HCT116 (cell line): ENCODE results near the gene ARRDC3. TPM values are rescaled to one million over a fixed set of nuclear protein-coding genes. Genes with fewer than 3 reads are reported as not detected.

ENCODE experiments used
- ATAC-seq: fragments of 200-7000 bp; cut with Tn5 transposase; 2 replicates; pipeline ENCODE4 v1.9.1; 2020; ENCODE audit warnings: mild to moderate bottlenecking, moderate library complexity
- BruUV-seq: library from RNA; stranded (reverse); fragments of 400-500 nt; replicated peaks from 2 replicates; lab custom pipeline; 2021; lab: Mats Ljungman, UMichigan
- CTCF ChIA-PET: fragments of 300-600 bp; sonication (Branson Sonifier 250); formaldehyde crosslinking; loops from one replicate; lab custom pipeline; 2021; ENCODE audit warnings: antibody characterized with exemption; lab: Charles Lee
- POLR2A ChIA-PET: fragments of 300-600, 350-600 bp; sonication (Branson Sonifier 250); formaldehyde crosslinking; loops from one replicate; lab custom pipeline; 2021; ENCODE audit warnings: antibody characterized with exemption; lab: Charles Lee
- RAD21 ChIA-PET, 2 experiments: fragments of 300-600 bp; sonication (Branson Sonifier 250); formaldehyde crosslinking; loops; one replicate each; lab custom pipeline; 2023; ENCODE audit warnings: low total read pairs in 2 of 2; ENCODE audit not compliant: uncharacterized antibody in 2 of 2, unreplicated experiment in 2 of 2, low non-redundant PET in 1 of 2; lab: Charles Lee
- DNase-seq: peaks from one replicate; pipeline ENCODE4 v3.0.0-alpha.2; 2010; ENCODE audit warnings: low read depth, low spot score
- H2AFZ ChIP-seq: fragments of 200-600 bp; shearing (Covaris generic), sonication (generic); 2 replicates; pipeline ENCODE4 v1.6.1; 2017; ENCODE audit warnings: low read depth, mixed run types, mixed read lengths, antibody characterized with exemption, low read length; ENCODE audit not compliant: poor library complexity, severe bottlenecking
- H3K27ac ChIP-seq: 2 replicates; pipeline ENCODE4 v1.5.1; 2012; ENCODE audit warnings: low read depth, low read length
- H3K27me3 ChIP-seq: fragments of 200-600 bp; sonication (generic); 2 replicates; pipeline ENCODE4 v1.6.1; 2016; ENCODE audit warnings: mixed run types, low read length, mixed read lengths; ENCODE audit not compliant: insufficient read depth
- H3K36me3 ChIP-seq, 2 experiments: fragments of 200-500 bp in 1 of 2; fragments of 200-600 bp in 1 of 2; sonication (Bioruptor generic) in 1 of 2; sonication (generic) in 1 of 2; 2 replicates each; pipeline versions ENCODE4 v1.5.1 to v1.6.1; 2014 to 2016; ENCODE audit warnings: low read length in 2 of 2, inconsistent platforms in 1 of 2, mixed read lengths in 1 of 2, mixed run types in 1 of 2; ENCODE audit not compliant: insufficient read depth in 2 of 2, control insufficient read depth in 1 of 2
- H3K4me1 ChIP-seq, 2 experiments: fragments of 200-600 bp in 1 of 2; sonication (generic) in 1 of 2; 2 replicates each; pipeline versions ENCODE4 v1.5.1 to v1.6.1; 2012 to 2017; ENCODE audit warnings: low read length in 2 of 2, inconsistent platforms in 1 of 2, mild to moderate bottlenecking in 1 of 2, mixed read lengths in 1 of 2, mixed run types in 1 of 2, moderate library complexity in 1 of 2; ENCODE audit not compliant: insufficient read depth in 2 of 2, control insufficient read depth in 1 of 2
- H3K4me2 ChIP-seq: fragments of 200-600 bp; sonication (generic); 2 replicates; pipeline ENCODE4 v1.6.1; 2017; ENCODE audit warnings: mixed run types, low read length, mixed read lengths
- H3K4me3 ChIP-seq, 2 experiments: fragments of 200-600 bp in 1 of 2; sonication (generic) in 1 of 2; replicated peaks in 1 of 2; 2 replicates each; pipeline ENCODE4 v1.5.1; 2011 to 2016; ENCODE audit warnings: low read length in 2 of 2, control low read depth in 1 of 2, low read depth in 1 of 2, mild to moderate bottlenecking in 1 of 2, mixed read lengths in 1 of 2, mixed run types in 1 of 2
- H3K79me2 ChIP-seq: fragments of 200-600 bp; sonication (generic); 2 replicates; pipeline ENCODE4 v1.6.1; 2017; ENCODE audit warnings: mild to moderate bottlenecking, mixed run types, low read length, moderate library complexity, mixed read lengths; ENCODE audit not compliant: insufficient read depth
- H3K9ac ChIP-seq: fragments of 200-600 bp; sonication (generic); 2 replicates; pipeline ENCODE4 v1.6.1; 2016; ENCODE audit warnings: low read length, mixed read lengths
- H3K9me2 ChIP-seq: fragments of 200-600 bp; sonication (generic), shearing (Covaris generic); 2 replicates; pipeline ENCODE4 v1.6.1; 2017; ENCODE audit warnings: mixed run types, mild to moderate bottlenecking, moderate library complexity; ENCODE audit not compliant: insufficient read depth
- H3K9me3 ChIP-seq, 2 experiments: fragments of 200-500 bp in 1 of 2; fragments of 200-600 bp in 1 of 2; sonication (Bioruptor generic) in 1 of 2; sonication (generic) in 1 of 2; 2 replicates each; pipeline ENCODE4 v1.6.1; 2014 to 2017; ENCODE audit warnings: low read length in 2 of 2, mixed read lengths in 2 of 2, inconsistent platforms in 1 of 2, low read depth in 1 of 2, mild to moderate bottlenecking in 1 of 2, mixed run types in 1 of 2, moderate library complexity in 1 of 2; ENCODE audit not compliant: control insufficient read depth in 1 of 2, insufficient read depth in 1 of 2
- H4K20me1 ChIP-seq: fragments of 200-600 bp; sonication (generic), shearing (Covaris generic); 2 replicates; pipeline ENCODE4 v1.6.1; 2017; ENCODE audit warnings: mixed run types, mild to moderate bottlenecking, moderate library complexity; ENCODE audit not compliant: insufficient read depth
- CBX3 ChIP-seq: IDR thresholded peaks from 2 replicates; pipeline ENCODE4 v1.6.1; 2012; ENCODE audit warnings: low read depth
- EGR1 ChIP-seq: IDR thresholded peaks from 2 replicates; pipeline ENCODE4 v1.6.1; 2012; ENCODE audit warnings: low read depth
- ELF1 ChIP-seq: IDR thresholded peaks from 2 replicates; pipeline ENCODE4 v1.6.1; 2012; ENCODE audit warnings: low read depth, borderline replicate concordance
- EZH2 ChIP-seq: fragments of 200-600 bp; sonication (generic); IDR thresholded peaks from 2 replicates; pipeline ENCODE4 v1.6.1; 2017; ENCODE audit warnings: antibody characterized with exemption, mixed run types
- EZH2phosphoT487 ChIP-seq: fragments of 200-600 bp; IDR thresholded peaks from 2 replicates; pipeline ENCODE4 v1.6.1; 2018; ENCODE audit warnings: antibody characterized with exemption, borderline replicate concordance
- FOSL1 ChIP-seq: IDR thresholded peaks from 2 replicates; pipeline ENCODE4 v1.6.1; 2012; ENCODE audit warnings: low read depth
- POLR2A ChIP-seq: IDR thresholded peaks from 2 replicates; pipeline ENCODE4 v1.7.0; 2011; ENCODE audit warnings: borderline replicate concordance; ENCODE audit not compliant: insufficient read depth, insufficient read length; ENCODE audit errors: extremely low read depth
- POLR2AphosphoS5 ChIP-seq: IDR thresholded peaks from 2 replicates; pipeline ENCODE4 v1.6.1; 2011; ENCODE audit warnings: mild to moderate bottlenecking, low read depth, low read length, moderate library complexity
- RAD21 ChIP-seq: IDR thresholded peaks from 2 replicates; pipeline ENCODE4 v1.6.1; 2012; ENCODE audit warnings: low read depth, mild to moderate bottlenecking
- SIN3A ChIP-seq: IDR thresholded peaks from 2 replicates; pipeline ENCODE4 v1.6.1; 2012; ENCODE audit warnings: low read depth
- SP1 ChIP-seq: IDR thresholded peaks from 2 replicates; pipeline ENCODE4 v1.6.1; 2012; ENCODE audit warnings: low read depth
- SRF ChIP-seq: IDR thresholded peaks from 2 replicates; pipeline ENCODE4 v1.6.1; 2012; ENCODE audit warnings: low read depth
- YY1 ChIP-seq: IDR thresholded peaks from 2 replicates; pipeline ENCODE4 v1.6.1; 2011; ENCODE audit warnings: low read length, low read depth, moderate library complexity, mild to moderate bottlenecking; ENCODE audit not compliant: insufficient replicate concordance; ENCODE audit errors: extremely low read depth
- intact Hi-C: fragments of 100-400 bp; cut with micrococcal nuclease; formaldehyde crosslinking; loops from 2 replicates; pipeline ENCODE4 v1.10.0; 2022
- total RNA-seq: library from RNA; stranded (reverse); gene quantifications from one replicate; pipeline ENCODE4 v1.2.1, GENCODE V29; 2021; ENCODE audit not compliant: unreplicated experiment
- TF ChIP-seq, protein P1 (sequence below): IDR thresholded peaks from 2 replicates; pipeline ENCODE4 v1.6.1; 2012
- TF ChIP-seq, protein P2 (sequence below): IDR thresholded peaks from 2 replicates; pipeline ENCODE4 v1.6.1; 2011; ENCODE audit warnings: mild to moderate bottlenecking, low read length, moderate library complexity; ENCODE audit not compliant: insufficient replicate concordance; ENCODE audit errors: extremely low read depth
- TF ChIP-seq, protein P3 (sequence below), 3 experiments: fragments of 200-600 bp in 1 of 3; sonication (generic) in 1 of 3; IDR thresholded peaks in 2 of 3; conservative IDR thresholded peaks in 1 of 3; 2 replicates each; pipeline ENCODE4 v1.5.1; 2012 to 2017; ENCODE audit warnings: low read depth in 2 of 3, low read length in 2 of 3, antibody characterized with exemption in 1 of 3, borderline replicate concordance in 1 of 3, control low read depth in 1 of 3, mild to moderate bottlenecking in 1 of 3, mixed read lengths in 1 of 3, mixed run types in 1 of 3, moderate library complexity in 1 of 3; ENCODE audit not compliant: insufficient read depth in 1 of 3

Gene ARRDC3
- total RNA-seq, 1 experiment from 2014 or later, result 41.5 TPM

GRCh38 chr5:91319667-91320066, 63.5 kb downstream of the ARRDC3 start:
- H3K36me3 ChIP-seq, result no peaks in the 10 kb centered on the region
- TF ChIP-seq EZH2phosphoT487 (no peak), EGR1 (no peak), ELF1 (no peak), SRF (no peak), POLR2A (no peak), FOSL1 (no peak), RAD21 (no peak), SP1 (no peak), POLR2AphosphoS5 (no peak), SIN3A (no peak), EZH2 (no peak), YY1 (no peak), CBX3 (no peak)
- TF ChIP-seq, protein P1, sequence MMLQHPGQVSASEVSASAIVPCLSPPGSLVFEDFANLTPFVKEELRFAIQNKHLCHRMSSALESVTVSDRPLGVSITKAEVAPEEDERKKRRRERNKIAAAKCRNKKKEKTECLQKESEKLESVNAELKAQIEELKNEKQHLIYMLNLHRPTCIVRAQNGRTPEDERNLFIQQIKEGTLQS, result no peak
- TF ChIP-seq, protein P2, sequence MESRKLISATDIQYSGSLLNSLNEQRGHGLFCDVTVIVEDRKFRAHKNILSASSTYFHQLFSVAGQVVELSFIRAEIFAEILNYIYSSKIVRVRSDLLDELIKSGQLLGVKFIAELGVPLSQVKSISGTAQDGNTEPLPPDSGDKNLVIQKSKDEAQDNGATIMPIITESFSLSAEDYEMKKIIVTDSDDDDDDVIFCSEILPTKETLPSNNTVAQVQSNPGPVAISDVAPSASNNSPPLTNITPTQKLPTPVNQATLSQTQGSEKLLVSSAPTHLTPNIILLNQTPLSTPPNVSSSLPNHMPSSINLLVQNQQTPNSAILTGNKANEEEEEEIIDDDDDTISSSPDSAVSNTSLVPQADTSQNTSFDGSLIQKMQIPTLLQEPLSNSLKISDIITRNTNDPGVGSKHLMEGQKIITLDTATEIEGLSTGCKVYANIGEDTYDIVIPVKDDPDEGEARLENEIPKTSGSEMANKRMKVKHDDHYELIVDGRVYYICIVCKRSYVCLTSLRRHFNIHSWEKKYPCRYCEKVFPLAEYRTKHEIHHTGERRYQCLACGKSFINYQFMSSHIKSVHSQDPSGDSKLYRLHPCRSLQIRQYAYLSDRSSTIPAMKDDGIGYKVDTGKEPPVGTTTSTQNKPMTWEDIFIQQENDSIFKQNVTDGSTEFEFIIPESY, result no peak
- TF ChIP-seq, protein P3, sequence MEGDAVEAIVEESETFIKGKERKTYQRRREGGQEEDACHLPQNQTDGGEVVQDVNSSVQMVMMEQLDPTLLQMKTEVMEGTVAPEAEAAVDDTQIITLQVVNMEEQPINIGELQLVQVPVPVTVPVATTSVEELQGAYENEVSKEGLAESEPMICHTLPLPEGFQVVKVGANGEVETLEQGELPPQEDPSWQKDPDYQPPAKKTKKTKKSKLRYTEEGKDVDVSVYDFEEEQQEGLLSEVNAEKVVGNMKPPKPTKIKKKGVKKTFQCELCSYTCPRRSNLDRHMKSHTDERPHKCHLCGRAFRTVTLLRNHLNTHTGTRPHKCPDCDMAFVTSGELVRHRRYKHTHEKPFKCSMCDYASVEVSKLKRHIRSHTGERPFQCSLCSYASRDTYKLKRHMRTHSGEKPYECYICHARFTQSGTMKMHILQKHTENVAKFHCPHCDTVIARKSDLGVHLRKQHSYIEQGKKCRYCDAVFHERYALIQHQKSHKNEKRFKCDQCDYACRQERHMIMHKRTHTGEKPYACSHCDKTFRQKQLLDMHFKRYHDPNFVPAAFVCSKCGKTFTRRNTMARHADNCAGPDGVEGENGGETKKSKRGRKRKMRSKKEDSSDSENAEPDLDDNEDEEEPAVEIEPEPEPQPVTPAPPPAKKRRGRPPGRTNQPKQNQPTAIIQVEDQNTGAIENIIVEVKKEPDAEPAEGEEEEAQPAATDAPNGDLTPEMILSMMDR (IDR thresholded peaks at IDR 0.05 in 2 of 3, conservative IDR thresholded peaks at IDR 0.05 in 1 of 3; ENCODE audit: borderline replicate concordance in 1 of 3, insufficient read depth in 1 of 3, low read depth in 2 of 3, low read length in 2 of 3), result no peak
- TF ChIP-seq, all 23 proteins: peak for 0
- no peak overlapping the region for H2AFZ ChIP-seq
- H3K9ac ChIP-seq, result no peak overlapping the region
- ChIA-PET CTCF (no interaction called here), RAD21 (no interaction called here), POLR2A (no interaction called here)
- H3K27me3 ChIP-seq, result no peaks in the 10 kb centered on the region
- H3K79me2 ChIP-seq, result no peaks in the 10 kb centered on the region
- ATAC-seq (no peak), DNase-seq (no peak)
- H3K9me2 ChIP-seq, result no peaks in the 10 kb centered on the region
- no peaks in the 10 kb centered on the region for H4K20me1 ChIP-seq
- H3K9me3 ChIP-seq, result no peaks in the 10 kb centered on the region
- no TSS peak for BruUV-seq
- peaks cover 6 to 22% of the 10 kb centered on the region in 2 experiments for H3K4me1 ChIP-seq
- H3K4me2 ChIP-seq, result no peak overlapping the region
- no peak overlapping the region for H3K27ac ChIP-seq
- H3K4me3 ChIP-seq, result no peak overlapping the region
- intact Hi-C loops, result no loop called here
